H1 (cell line): ENCODE results near the gene SBNO2. TPM values are rescaled to one million over a fixed set of nuclear protein-coding genes. Genes with fewer than 3 reads are reported as not detected.

ENCODE experiments used
- CTCF ChIA-PET: fragments of 300-600 bp; sonication (Branson Sonifier 250); formaldehyde crosslinking; loops from one replicate; lab custom pipeline; 2021; ENCODE audit not compliant: partially characterized antibody; lab: Charles Lee
- POLR2A ChIA-PET: fragments of 300-600 bp; sonication (Branson Sonifier 250); formaldehyde crosslinking; loops from one replicate; lab custom pipeline; 2021; ENCODE audit warnings: inconsistent platforms; ENCODE audit not compliant: partially characterized antibody; lab: Charles Lee
- DNase-seq, 2 experiments: peaks; one replicate each; pipeline versions ENCODE4 v3.0.0 to v3.0.0-alpha.2; 2010 to 2022; ENCODE audit warnings: low spot score in 2 of 2, low read depth in 1 of 2, mixed read lengths in 1 of 2
- FAIRE-seq: peaks from 2 replicates; lab custom pipeline; 2011; peaks lifted over from hg19 to GRCh38; lab: Jason Lieb, UNC
- H2AFZ ChIP-seq: 2 replicates; pipeline ENCODE4 v1.8.1; 2012; ENCODE audit warnings: low read length, inconsistent platforms
- H2AK5ac ChIP-seq: 2 replicates; pipeline ENCODE4 v1.6.1; 2013; ENCODE audit warnings: low read depth, low read length
- H2BK120ac ChIP-seq: replicated peaks from 2 replicates; pipeline ENCODE3; 2013; ENCODE audit warnings: low read depth, low read length, inconsistent platforms
- H2BK12ac ChIP-seq: 2 replicates; pipeline ENCODE4 v1.6.1; 2013; ENCODE audit warnings: low read depth, low read length
- H2BK15ac ChIP-seq: 2 replicates; pipeline ENCODE4 v1.6.1; 2013; ENCODE audit warnings: low read length
- H2BK20ac ChIP-seq: 2 replicates; pipeline ENCODE4 v1.6.1; 2013; ENCODE audit warnings: low read length
- H2BK5ac ChIP-seq: 2 replicates; pipeline ENCODE4 v1.6.1; 2013; ENCODE audit warnings: low read depth, low read length
- H3K14ac ChIP-seq: 2 replicates; pipeline ENCODE4 v1.6.1; 2013; ENCODE audit warnings: inconsistent platforms; ENCODE audit not compliant: insufficient read length
- H3K18ac ChIP-seq: 2 replicates; pipeline ENCODE4 v1.6.1; 2013; ENCODE audit warnings: low read length; ENCODE audit errors: extremely low read depth
- H3K23ac ChIP-seq: 2 replicates; pipeline ENCODE4 v1.6.1; 2013; ENCODE audit warnings: inconsistent platforms; ENCODE audit not compliant: insufficient read length
- H3K23me2 ChIP-seq: 2 replicates; pipeline ENCODE4 v1.6.1; 2013; ENCODE audit warnings: low read depth, low read length
- H3K27ac ChIP-seq: 2 replicates; pipeline ENCODE4 v1.6.1; 2011; ENCODE audit warnings: low read depth, low read length, inconsistent platforms
- H3K27me3 ChIP-seq, 4 experiments: replicated peaks in 1 of 4; 1 replicate in 1 of 4; 2 replicates in 3 of 4; pipeline versions ENCODE4 v1.6.1 to v1.8.1; 2011 to 2013; ENCODE audit warnings: low read length in 3 of 4, mild to moderate bottlenecking in 3 of 4, inconsistent platforms in 2 of 4, mixed read lengths in 2 of 4, moderate library complexity in 1 of 4; ENCODE audit not compliant: control insufficient read depth in 3 of 4, insufficient read depth in 3 of 4; ENCODE audit errors: extremely low read depth in 1 of 4
- H3K36me3 ChIP-seq, 4 experiments: 2 replicates each; pipeline versions ENCODE4 v1.6.1 to v1.8.1; 2011 to 2013; ENCODE audit warnings: mild to moderate bottlenecking in 4 of 4, low read length in 3 of 4, moderate library complexity in 2 of 4, control low read depth in 1 of 4, inconsistent platforms in 1 of 4; ENCODE audit not compliant: insufficient read depth in 4 of 4, control insufficient read depth in 2 of 4
- H3K4ac ChIP-seq: replicated peaks from 2 replicates; pipeline ENCODE3; 2013; ENCODE audit warnings: low read length, low read depth, mixed read lengths, inconsistent platforms; ENCODE audit not compliant: insufficient read length
- H3K4me1 ChIP-seq, 4 experiments: replicated peaks in 1 of 4; 1 replicate in 1 of 4; 2 replicates in 3 of 4; pipeline versions ENCODE4 v1.6.1 to v1.8.1; 2011 to 2013; ENCODE audit warnings: low read length in 3 of 4, inconsistent platforms in 2 of 4, mixed read lengths in 1 of 4; ENCODE audit not compliant: insufficient read depth in 4 of 4, control insufficient read depth in 3 of 4
- H3K4me2 ChIP-seq, 2 experiments: 2 replicates each; pipeline versions ENCODE4 v1.6.1 to v1.8.1; 2011 to 2013; ENCODE audit warnings: low read depth in 2 of 2, low read length in 2 of 2, control low read depth in 1 of 2, inconsistent platforms in 1 of 2, mild to moderate bottlenecking in 1 of 2; ENCODE audit not compliant: insufficient read depth in 1 of 2
- H3K4me3 ChIP-seq, 4 experiments: fragments of 200-600, 300-600 bp in 1 of 4; sonication (generic), shearing (Covaris generic), sonication (Bioruptor Twin) in 1 of 4; 2 replicates each; pipeline versions ENCODE4 v1.5.1 to v1.8.1; 2011 to 2016; ENCODE audit warnings: low read length in 4 of 4, low read depth in 3 of 4, control low read depth in 2 of 4, inconsistent platforms in 2 of 4, mild to moderate bottlenecking in 2 of 4, mixed read lengths in 1 of 4, moderate library complexity in 1 of 4; ENCODE audit not compliant: insufficient read depth in 2 of 4; ENCODE audit errors: extremely low read depth in 1 of 4
- H3K56ac ChIP-seq: replicated peaks from 2 replicates; pipeline ENCODE3; 2013; ENCODE audit warnings: low read depth, mild to moderate bottlenecking, mixed read lengths, low read length, inconsistent platforms; ENCODE audit not compliant: insufficient read length
- H3K79me1 ChIP-seq: 2 replicates; pipeline ENCODE4 v1.6.1; 2013; ENCODE audit warnings: low read depth, low read length, control low read depth
- H3K79me2 ChIP-seq, 2 experiments: 2 replicates each; pipeline versions ENCODE4 v1.6.1 to v1.8.1; 2012 to 2013; ENCODE audit warnings: low read length in 2 of 2, mild to moderate bottlenecking in 2 of 2, inconsistent platforms in 1 of 2; ENCODE audit not compliant: insufficient read depth in 2 of 2, control insufficient read depth in 1 of 2
- H3K9ac ChIP-seq, 4 experiments: replicated peaks in 1 of 4; 1 replicate in 1 of 4; 2 replicates in 3 of 4; pipeline versions ENCODE4 v1.6.1 to v1.8.1; 2011 to 2013; ENCODE audit warnings: low read depth in 3 of 4, low read length in 3 of 4, control low read depth in 2 of 4, mild to moderate bottlenecking in 2 of 4, moderate library complexity in 2 of 4, inconsistent platforms in 1 of 4; ENCODE audit errors: extremely low read depth in 1 of 4
- H3K9me3 ChIP-seq, 2 experiments: 2 replicates each; pipeline versions ENCODE4 v1.6.1 to v1.8.1; 2012 to 2013; ENCODE audit warnings: mild to moderate bottlenecking in 2 of 2, moderate library complexity in 2 of 2, control low read depth in 1 of 2, inconsistent platforms in 1 of 2, low read depth in 1 of 2, low read length in 1 of 2, mixed read lengths in 1 of 2; ENCODE audit not compliant: insufficient read depth in 2 of 2
- H4K20me1 ChIP-seq, 2 experiments: replicated peaks in 1 of 2; 2 replicates each; pipeline versions ENCODE3 to v1.8.1; 2011 to 2013; ENCODE audit warnings: inconsistent platforms in 2 of 2, low read length in 2 of 2, mild to moderate bottlenecking in 1 of 2; ENCODE audit not compliant: insufficient read depth in 2 of 2, control insufficient read depth in 1 of 2
- H4K5ac ChIP-seq: 2 replicates; pipeline ENCODE4 v1.6.1; 2013; ENCODE audit warnings: low read length, low read depth, mixed read lengths, inconsistent platforms; ENCODE audit not compliant: insufficient read length
- H4K8ac ChIP-seq: 2 replicates; pipeline ENCODE4 v1.8.0; 2013; ENCODE audit warnings: mild to moderate bottlenecking, moderate library complexity, low read length, inconsistent platforms; ENCODE audit not compliant: insufficient read depth; ENCODE audit errors: extremely low read depth
- H4K91ac ChIP-seq: replicated peaks from 2 replicates; pipeline ENCODE3; 2013; ENCODE audit warnings: low read length, mixed read lengths, inconsistent platforms; ENCODE audit not compliant: insufficient read length
- GABPA ChIP-seq: IDR thresholded peaks from 2 replicates; pipeline ENCODE4 v1.6.1; 2011; ENCODE audit warnings: mild to moderate bottlenecking, low read length, moderate library complexity, borderline replicate concordance; ENCODE audit not compliant: insufficient read depth
- POU5F1 ChIP-seq: IDR thresholded peaks from 2 replicates; pipeline ENCODE4 v1.6.1; 2011; ENCODE audit warnings: low read depth, mild to moderate bottlenecking, low read length, moderate library complexity
- RFX5 ChIP-seq: IDR thresholded peaks from 2 replicates; pipeline ENCODE4 v1.6.1; 2011; ENCODE audit warnings: low read depth, low read length, improper control_type of control experiment, borderline replicate concordance
- WGBS, 2 experiments: shearing (Covaris generic) in 1 of 2; methylation state at CpG; one replicate each; pipeline versions ENCODE4 v1.1.6 to v1.1.7; 2013 to 2015; ENCODE audit warnings: low lambda C conversion rate in 2 of 2, mixed read lengths in 2 of 2, inconsistent platforms in 1 of 2, low coverage in 1 of 2, missing lambda C conversion rate in 1 of 2; ENCODE audit not compliant: insufficient replicate concordance in 2 of 2, insufficient coverage in 1 of 2, insufficient read length in 1 of 2; ENCODE audit errors: extremely low coverage in 1 of 2, missing lambda C conversion rate in 1 of 2; 5-methylcytosine and 5-hydroxymethylcytosine counted together
- polyA plus RNA-seq, 7 experiments: library from polyadenylated mRNA; depleted of rRNA in 3 of 7; stranded (reverse) in 5 of 7; unstranded in 2 of 7; fragments of >200 nt in 5 of 7; fragments of 200-250 nt in 2 of 7; gene quantifications; 1 replicate in 5 of 7; 2 replicates in 1 of 7; 4 replicates in 1 of 7; pipeline versions ENCODE4 v1.2.1 to v1.2.3, GENCODE V29; 2011 to 2013; ENCODE audit warnings: missing spikeins in 2 of 7, mixed read lengths in 2 of 7
- total RNA-seq: library from RNA; stranded (reverse); fragmentation: NEBNext Ultra II Directional; extraction: Animal tissue kit (Norgen Biotek cat#: 25700); gene quantifications from 2 replicates; pipeline ENCODE4 v1.2.1, GENCODE V29; 2021

SBNO2 gene
- total and polyA plus RNA-seq, 2 of the 8 experiments (the other 6 are each of a cell fraction or from before 2014, with no cell fraction given): 12.2 to 31.4 TPM

DNA sequence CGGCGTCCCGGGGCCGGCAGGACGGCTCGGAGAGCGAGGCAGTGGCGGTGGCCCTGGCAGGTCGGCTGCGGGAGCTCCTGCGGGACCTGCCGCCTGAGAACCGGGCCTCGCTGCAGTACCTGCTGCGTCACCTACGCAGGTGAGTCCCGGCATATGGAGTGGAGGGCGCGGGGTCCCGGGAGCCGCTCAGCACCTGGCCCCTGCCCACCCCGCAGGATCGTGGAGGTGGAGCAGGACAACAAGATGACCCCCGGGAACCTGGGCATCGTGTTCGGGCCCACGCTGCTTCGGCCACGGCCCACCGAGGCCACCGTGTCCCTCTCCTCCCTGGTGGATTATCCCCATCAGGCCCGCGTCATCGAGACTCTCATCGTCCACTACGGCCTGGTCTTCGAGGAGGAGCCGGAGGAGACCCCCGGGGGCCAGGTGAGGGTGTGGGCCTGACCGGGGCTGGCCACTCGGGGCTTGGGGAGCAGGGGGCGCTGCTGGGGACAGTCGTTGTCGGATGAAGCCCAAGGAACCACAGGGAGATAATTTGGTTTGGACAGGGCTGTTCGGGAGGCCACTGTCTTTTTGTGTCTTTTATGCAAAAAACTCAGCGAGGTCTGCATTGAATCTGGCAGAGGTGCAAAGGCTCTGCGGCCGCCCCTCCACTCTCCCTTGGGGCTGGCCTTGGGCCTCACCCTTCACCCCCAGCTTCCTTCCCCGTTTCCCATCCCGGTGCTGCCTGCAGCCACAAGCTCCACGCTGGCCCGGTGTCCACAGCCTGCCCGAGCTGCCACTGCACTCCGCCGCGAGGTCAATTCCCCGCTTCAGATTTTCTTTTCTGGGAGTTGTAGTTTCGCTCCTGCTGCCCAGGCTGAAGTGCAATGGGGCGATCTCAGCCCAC, 90.9 kb downstream of the SBNO2 start:
- H3K9ac ChIP-seq: no peak overlapping the region
- peak overlapping the region in 1 of 2 experiments; percentile 58; a peak in 1 of 4 replicates for H3K4me2 ChIP-seq
- H3K14ac ChIP-seq: no peak overlapping the region
- no peak overlapping the region for H4K91ac ChIP-seq
- no peak overlapping the region for H2BK120ac ChIP-seq
- H4K5ac ChIP-seq: no peak overlapping the region
- H2AFZ ChIP-seq: no peak overlapping the region
- FAIRE-seq (no peak), DNase-seq (no peak)
- no peak overlapping the region for H3K23ac ChIP-seq
- H2BK20ac ChIP-seq: no peak overlapping the region
- H4K8ac ChIP-seq: no peak overlapping the region
- no peak overlapping the region for H3K18ac ChIP-seq
- ChIA-PET POLR2A (interaction anchor here (0.8 to 10.3 kb wide), 23 partner anchors 7 to 191 kb away, joined by 3 to 116 read pairs (median 5); partner anchors contain the start of genes ARHGAP45, ATP5F1D, CNN2 and GPX4), CTCF (interaction anchor here (0.7 to 8.9 kb wide), 13 partner anchors 11 to 161 kb away, joined by 3 to 54 read pairs (median 4); partner anchors contain the start of gene ARHGAP45)
- H3K79me1 ChIP-seq: no peaks in the 10 kb centered on the region; the same call in 1 of the 2 replicates
- H3K36me3 ChIP-seq: peaks cover 0 to 57% (median 16%) of the 10 kb centered on the region in 4 experiments; a peak in 4 of 8 replicates
- no peaks in the 10 kb centered on the region for H3K27me3 ChIP-seq
- H3K4me1 ChIP-seq: peaks cover 0 to 7% (median 0%) of the 10 kb centered on the region in 4 experiments; a peak in 4 of 7 replicates
- H3K56ac ChIP-seq: no peak overlapping the region
- no peak overlapping the region for H2BK15ac ChIP-seq
- no peak overlapping the region for H2BK5ac ChIP-seq
- H3K27ac ChIP-seq: no peak overlapping the region
- no peaks in the 10 kb centered on the region for H3K9me3 ChIP-seq
- H2BK12ac ChIP-seq: no peak overlapping the region
- no peaks in the 10 kb centered on the region for H3K79me2 ChIP-seq
- no peak overlapping the region for H3K4ac ChIP-seq
- no peaks in the 10 kb centered on the region for H3K23me2 ChIP-seq
- H3K4me3 ChIP-seq: peak overlapping the region in 1 of 4 experiments; percentile 50; a peak in 2 of 8 replicates
- peaks cover 2 to 17% of the 10 kb centered on the region in 2 experiments for H4K20me1 ChIP-seq
- 94% methylated on average over 46 of the region's 59 CpGs; no CpG with 5 or more reads in 1 of the 2 experiments for WGBS, 2 experiments
- TF ChIP-seq POU5F1 (no peak), GABPA (0 out of 2 replicates have a peak, but pooled peaks have one; percentile 23), RFX5 (no peak)
- no peak overlapping the region for H2AK5ac ChIP-seq
